Right ventricle myocardium inferior (tissue), 1 donor: Measurements from ENCODE around the gene FOSB. TPM values are rescaled to one million over a fixed set of nuclear protein-coding genes. Genes with fewer than 3 reads are reported as not detected.
"Not testable (repeated sequence)": the region's sequence is repeated elsewhere in the genome, so short reads cannot be mapped to it uniquely, and the experiment has no call there.

Source experiments
- ATAC-seq: fragments of 200-7000 bp; cut with Tn5 transposase; one replicate; pipeline ENCODE4 v1.9.1; 2020; ENCODE audit warnings: mild to moderate bottlenecking, moderate library complexity
- DNase-seq: peaks from one replicate; pipeline ENCODE4 v3.0.0; 2021; ENCODE audit errors: missing footprints
- intact Hi-C: fragments of 100-400 bp; cut with DNase I; formaldehyde crosslinking; loops from one replicate; pipeline ENCODE4 v1.11.0; 2022
- long read RNA-seq: library from polyadenylated mRNA; unstranded; transcript quantifications from one replicate; pipeline ENCODE4 v2.0.0, GENCODE V29; 2021
- total RNA-seq: library from RNA; stranded (reverse); fragmentation: NEBNext Ultra II Directional; extraction: Animal tissue kit (Norgen Biotek cat#: 25700); gene quantifications from one replicate; pipeline ENCODE4 v1.2.1, GENCODE V29; 2021
- donor health status: DM: no; HTN: yes; CAD: no; lungs with severe emphysema.

Gene FOSB
- total RNA-seq: 0.32 TPM
- long read RNA-seq: 0 reads

- intact Hi-C loops: loop anchor here (2.0 kb wide), 1 partner anchor 25 kb away; no protein-coding TSS in a partner anchor
- peak; percentile 97 for DNase-seq
- ATAC-seq: peak; percentile 56
Measured at GRCh38 chr19:45467456-45468158, at the start of gene FOSB. TSS of gene FOSB (plus strand) at chr19:45467996. CDS start at chr19:45468587, 591 bp downstream.

GRCh38 chr19:45418802-45419201 is 49.0 kb upstream of the FOSB start:
- intact Hi-C loops: no loop called here
- ATAC-seq: no peak
- no peak for DNase-seq

- DNase-seq (no peak), ATAC-seq (no peak)
- intact Hi-C loops: no loop called here
Measured at GRCh38 chr19:45419396-45419795, 48.4 kb upstream of the FOSB start.

GRCh38 chr19:45419895-45420294 is 47.9 kb upstream of the FOSB start:
- no peak for DNase-seq
- intact Hi-C loops: loop anchor here (10.0 kb wide), 1 partner anchor 225 kb away; no protein-coding TSS in a partner anchor
- no peak for ATAC-seq

GRCh38 chr19:45420356-45420755 is 47.4 kb upstream of the FOSB start:
- no peak for ATAC-seq
- DNase-seq: no peak
- intact Hi-C loops: loop anchor here (10.0 kb wide), 1 partner anchor 224 kb away; no protein-coding TSS in a partner anchor

- DNase-seq (no peak), ATAC-seq (no peak)
- intact Hi-C loops: loop anchor here (10.0 kb wide), 1 partner anchor 224 kb away; no protein-coding TSS in a partner anchor
Measured at GRCh38 chr19:45420871-45421270, 46.9 kb upstream of the FOSB start.

GRCh38 chr19:45421947-45422498 is 45.8 kb upstream of the FOSB start:
- ATAC-seq: no peak
- DNase-seq: no peak
- intact Hi-C loops: loop anchor here (2.0 to 10.0 kb wide), 2 partner anchors 15 to 223 kb away; partner anchors contain the start of gene POLR1G

- DNase-seq: no peak
- ATAC-seq: no peak
- intact Hi-C loops: loop anchor here (2.0 to 10.0 kb wide), 2 partner anchors 16 to 222 kb away; partner anchors contain the start of gene POLR1G
Measured at GRCh38 chr19:45423033-45423588, 44.7 kb upstream of the FOSB start.

GRCh38 chr19:45423589-45424190 is 44.1 kb upstream of the FOSB start, which contains the start of gene ERCC1:
TSS of gene ERCC1 (minus strand) at chr19:45423917. CDS start at chr19:45423374, 543 bp downstream.
- DNase-seq (peak; percentile 97), ATAC-seq (peak; percentile 85)
- intact Hi-C loops: loop anchor here (2.0 to 10.0 kb wide), 2 partner anchors 17 to 221 kb away; partner anchors contain the start of gene POLR1G

- ATAC-seq (peak; percentile 40), DNase-seq (no peak)
- intact Hi-C loops: loop anchor here (10.0 kb wide), 1 partner anchor 220 kb away; no protein-coding TSS in a partner anchor
Measured at GRCh38 chr19:45424191-45425058, 43.4 kb upstream of the FOSB start.

- ATAC-seq (peak; percentile 73), DNase-seq (no peak)
- intact Hi-C loops: loop anchor here (1.0 to 10.0 kb wide), 2 partner anchors 50 to 216 kb away; no protein-coding TSS in a partner anchor
Measured at GRCh38 chr19:45428384-45429231, 39.2 kb upstream of the FOSB start.

GRCh38 chr19:45429896-45430295 is 37.9 kb upstream of the FOSB start:
- not testable (repeated sequence) for DNase-seq, ATAC-seq
- intact Hi-C loops: loop anchor here (10.0 kb wide), 1 partner anchor 215 kb away; no protein-coding TSS in a partner anchor

- DNase-seq, intact Hi-C loops, ATAC-seq: not testable (repeated sequence)
Measured at GRCh38 chr19:45431008-45431407, 36.8 kb upstream of the FOSB start.

GRCh38 chr19:45432543-45432942 is 35.3 kb upstream of the FOSB start:
- DNase-seq, intact Hi-C loops, ATAC-seq: not testable (repeated sequence)

GRCh38 chr19:45437328-45437727 is 30.5 kb upstream of the FOSB start:
- DNase-seq (no peak), ATAC-seq (no peak)
- intact Hi-C loops: no loop called here

GRCh38 chr19:45439190-45439568 is 28.6 kb upstream of the FOSB start:
- ATAC-seq (no peak), DNase-seq (no peak)
- intact Hi-C loops: loop anchor here (1.0 kb wide), 1 partner anchor 39 kb away; no protein-coding TSS in a partner anchor
